ENCODE measurements around the gene ULK2.

DNA sequence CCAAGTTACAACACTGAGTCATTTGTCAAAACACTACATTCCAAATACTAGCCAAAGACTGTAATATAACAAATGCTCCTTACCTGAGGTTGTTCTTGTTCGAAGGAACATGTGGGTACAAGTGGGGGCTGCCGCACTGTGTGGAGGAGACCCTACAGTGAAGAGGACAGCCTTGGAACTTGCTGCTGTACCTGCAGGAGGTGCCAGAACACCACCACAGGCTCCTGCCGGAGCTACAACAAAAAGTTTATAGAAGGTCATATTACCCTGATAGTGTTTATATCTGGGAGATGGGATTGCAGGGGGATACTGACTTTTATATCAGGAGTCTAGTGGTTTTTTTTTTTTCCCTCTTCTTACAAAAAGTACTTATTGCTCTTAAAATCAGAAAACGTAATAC is 81.9 kb downstream of the ULK2 start:
- TF ChIP-seq, protein P1, sequence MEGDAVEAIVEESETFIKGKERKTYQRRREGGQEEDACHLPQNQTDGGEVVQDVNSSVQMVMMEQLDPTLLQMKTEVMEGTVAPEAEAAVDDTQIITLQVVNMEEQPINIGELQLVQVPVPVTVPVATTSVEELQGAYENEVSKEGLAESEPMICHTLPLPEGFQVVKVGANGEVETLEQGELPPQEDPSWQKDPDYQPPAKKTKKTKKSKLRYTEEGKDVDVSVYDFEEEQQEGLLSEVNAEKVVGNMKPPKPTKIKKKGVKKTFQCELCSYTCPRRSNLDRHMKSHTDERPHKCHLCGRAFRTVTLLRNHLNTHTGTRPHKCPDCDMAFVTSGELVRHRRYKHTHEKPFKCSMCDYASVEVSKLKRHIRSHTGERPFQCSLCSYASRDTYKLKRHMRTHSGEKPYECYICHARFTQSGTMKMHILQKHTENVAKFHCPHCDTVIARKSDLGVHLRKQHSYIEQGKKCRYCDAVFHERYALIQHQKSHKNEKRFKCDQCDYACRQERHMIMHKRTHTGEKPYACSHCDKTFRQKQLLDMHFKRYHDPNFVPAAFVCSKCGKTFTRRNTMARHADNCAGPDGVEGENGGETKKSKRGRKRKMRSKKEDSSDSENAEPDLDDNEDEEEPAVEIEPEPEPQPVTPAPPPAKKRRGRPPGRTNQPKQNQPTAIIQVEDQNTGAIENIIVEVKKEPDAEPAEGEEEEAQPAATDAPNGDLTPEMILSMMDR (IDR thresholded peaks at IDR 0.05 in 4 of 5, conservative IDR thresholded peaks at IDR 0.05 in 1 of 5): no peak
- no peak for TF ChIP-seq POLR2A (IDR thresholded peaks at IDR 0.05)
